Lower lobe of right lung (tissue), 2 donors: ENCODE measurements around the gene LHX4. TPM values are rescaled to one million over a fixed set of nuclear protein-coding genes. Genes with fewer than 3 reads are reported as not detected.

ENCODE experiments used
- ATAC-seq, 2 donors: fragments of 200-7000 bp; cut with Tn5 transposase; one replicate each; pipeline ENCODE4 v1.9.1; 2020 to 2022; ENCODE audit warnings: mild to moderate bottlenecking in 2 of 2, moderate library complexity in 2 of 2
- DNase-seq: peaks from one replicate; pipeline ENCODE4 v3.0.0-alpha.2; 2020
- H3K27ac ChIP-seq: fragments of 200-600 bp; one replicate; pipeline ENCODE4 v1.8.0; 2022
- H3K27me3 ChIP-seq: fragments of 200-600 bp; one replicate; pipeline ENCODE4 v1.8.0; 2022; ENCODE audit warnings: low read depth
- H3K36me3 ChIP-seq: fragments of 200-600 bp; one replicate; pipeline ENCODE4 v1.8.0; 2022; ENCODE audit warnings: mild to moderate bottlenecking
- H3K4me1 ChIP-seq: fragments of 200-600 bp; one replicate; pipeline ENCODE4 v1.8.0; 2022
- H3K4me3 ChIP-seq: fragments of 200-600 bp; one replicate; pipeline ENCODE4 v1.8.0; 2022; ENCODE audit warnings: mild to moderate bottlenecking
- H3K9me3 ChIP-seq: fragments of 200-600 bp; one replicate; pipeline ENCODE4 v1.8.0; 2022
- CTCF ChIP-seq: fragments of 200-600 bp; IDR thresholded peaks from one replicate; pipeline ENCODE4 v1.8.0; 2022; ENCODE audit warnings: antibody characterized with exemption, mild to moderate bottlenecking
- intact Hi-C: fragments of 100-400 bp; cut with DNase I; formaldehyde crosslinking; loops from one replicate; pipeline ENCODE4 v1.11.0; 2022
- total RNA-seq: library from RNA; stranded (reverse); fragmentation: NEBNext Ultra II Directional; extraction: Animal tissue kit (Norgen Biotek cat#: 25700); gene quantifications from one replicate; pipeline ENCODE4 v1.2.1, GENCODE V29; 2021
- donor health status: DM: no; HTN: yes; CAD: no; lungs with severe emphysema.

Gene LHX4
- total RNA-seq, 1 donor from 2014 or later: not detected

- H3K4me3 ChIP-seq: peak overlapping the region; percentile 70
- DNase-seq (no peak), ATAC-seq (peak; percentile 25 to 35)
- peaks cover 94% of the 10 kb centered on the region for H3K27me3 ChIP-seq
- no peak overlapping the region for H3K27ac ChIP-seq
- TF ChIP-seq CTCF: no peak
- no peaks in the 10 kb centered on the region for H3K9me3 ChIP-seq
- H3K4me1 ChIP-seq: peaks cover 42% of the 10 kb centered on the region
- H3K36me3 ChIP-seq: no peaks in the 10 kb centered on the region
- intact Hi-C loops: no loop called here
Observed at GRCh38 chr1:180228648-180229482, 1.2 kb upstream of the LHX4 start.

- H3K4me3 ChIP-seq: peak overlapping the region; percentile 70
- TF ChIP-seq CTCF: no peak
- peaks cover 57% of the 10 kb centered on the region for H3K4me1 ChIP-seq
- DNase-seq: no peak
- peaks cover 98% of the 10 kb centered on the region for H3K27me3 ChIP-seq
- peak in 1 of 2 donors; percentile 3 for ATAC-seq
- H3K36me3 ChIP-seq: no peaks in the 10 kb centered on the region
- intact Hi-C loops: no loop called here
- H3K27ac ChIP-seq: no peak overlapping the region
- no peaks in the 10 kb centered on the region for H3K9me3 ChIP-seq
Observed at GRCh38 chr1:180230416-180230790, 339 bp downstream of the LHX4 start.

- peak; percentile 6 to 39 for ATAC-seq
Observed at GRCh38 chr1:180230791-180231505, 884 bp downstream of the LHX4 start.

GRCh38 chr1:180231506-180231921 is 1.4 kb downstream of the LHX4 start:
- TF ChIP-seq CTCF: no peak
- DNase-seq (no peak), ATAC-seq (peak; percentile 2 to 4)
- H3K4me1 ChIP-seq: peaks cover 65% of the 10 kb centered on the region
- H3K36me3 ChIP-seq: no peaks in the 10 kb centered on the region
- H3K27me3 ChIP-seq: peaks cover 98% of the 10 kb centered on the region
- intact Hi-C loops: no loop called here
- peak overlapping the region; percentile 70 for H3K4me3 ChIP-seq
- H3K27ac ChIP-seq: no peak overlapping the region
- H3K9me3 ChIP-seq: no peaks in the 10 kb centered on the region

More at GRCh38 chr1:180230791-180231505, 884 bp downstream of the LHX4 start:
- Histone ChIP-seq H3K36me3 (no peaks in the 10 kb centered on the region), H3K9me3 (no peaks in the 10 kb centered on the region), H3K27ac (no peak overlapping the region), H3K27me3 (peaks cover 98% of the 10 kb centered on the region), H3K4me1 (peaks cover 63% of the 10 kb centered on the region), H3K4me3 (peak overlapping the region; percentile 70)
- intact Hi-C loops: no loop called here
- TF ChIP-seq CTCF: no peak
- DNase-seq: no peak

- no peak for TF ChIP-seq CTCF
- DNase-seq (no peak), ATAC-seq (no peak)
- Histone ChIP-seq H3K36me3 (no peaks in the 10 kb centered on the region), H3K4me3 (peak overlapping the region; percentile 70), H3K27ac (no peak overlapping the region), H3K4me1 (peaks cover 65% of the 10 kb centered on the region), H3K27me3 (peaks cover 98% of the 10 kb centered on the region), H3K9me3 (no peaks in the 10 kb centered on the region)
- intact Hi-C loops: no loop called here
Observed at GRCh38 chr1:180231936-180232335, 1.9 kb downstream of the LHX4 start.
